PC-9 (cell line): ENCODE results near the gene ITGB6. TPM values are rescaled to one million over a fixed set of nuclear protein-coding genes. Genes with fewer than 3 reads are reported as not detected.
A peak's percentile ranks its signal among the peaks of the same experiment; 100 is the strongest.

Source experiments
- BruUV-seq: library from RNA; stranded (reverse); fragments of 400-500 nt; replicated peaks from 2 replicates; lab custom pipeline; 2021; lab: Mats Ljungman, UMichigan
- CTCF ChIA-PET: fragments of 300-600 bp; sonication (Branson Sonifier 250); formaldehyde crosslinking; loops from one replicate; lab custom pipeline; 2022; ENCODE audit warnings: antibody characterized with exemption; lab: Charles Lee
- POLR2A ChIA-PET: fragments of 300-600 bp; sonication (Branson Sonifier 250); formaldehyde crosslinking; loops from one replicate; lab custom pipeline; 2022; ENCODE audit warnings: antibody characterized with exemption; ENCODE audit not compliant: unreplicated experiment; lab: Charles Lee
- DNase-seq, 2 experiments: peaks; one replicate each; pipeline versions ENCODE4 v3.0.0 to v3.0.0-alpha.2; 2015 to 2022; ENCODE audit warnings: mixed read lengths in 1 of 2
- H2AFZ ChIP-seq: fragments of 200-600 bp; sonication (generic); 2 replicates; pipeline ENCODE4 v1.8.1; 2017; ENCODE audit warnings: antibody characterized with exemption
- H3F3A ChIP-seq: fragments of 200-600 bp; sonication (generic); 2 replicates; pipeline ENCODE4 v1.8.1; 2017; ENCODE audit warnings: antibody characterized with exemption, mild to moderate bottlenecking, low read depth; ENCODE audit not compliant: insufficient read depth
- H3K27ac ChIP-seq: fragments of 200-600 bp; sonication (generic); 2 replicates; pipeline ENCODE4 v1.6.1; 2016; ENCODE audit warnings: mixed run types
- H3K27me3 ChIP-seq: fragments of 200-600 bp; sonication (generic); 2 replicates; pipeline ENCODE4 v1.6.1; 2016; ENCODE audit warnings: low read depth, mixed run types; ENCODE audit not compliant: insufficient read depth
- H3K36me3 ChIP-seq: fragments of 200-600 bp; sonication (generic); 2 replicates; pipeline ENCODE4 v1.6.1; 2016; ENCODE audit warnings: low read depth, mixed run types
- H3K4me1 ChIP-seq: fragments of 200-600 bp; sonication (generic); replicated peaks from 2 replicates; pipeline ENCODE4 v1.6.1; 2016; ENCODE audit warnings: mixed run types; ENCODE audit not compliant: insufficient read depth
- H3K4me2 ChIP-seq: fragments of 200-600 bp; sonication (generic); 2 replicates; pipeline ENCODE4 v1.6.1; 2017; ENCODE audit warnings: mixed run types
- H3K4me3 ChIP-seq: fragments of 200-600 bp; sonication (generic); 2 replicates; pipeline ENCODE4 v1.6.1; 2016; ENCODE audit warnings: mixed run types
- H3K79me2 ChIP-seq: fragments of 200-600 bp; sonication (generic); 2 replicates; pipeline ENCODE4 v1.6.1; 2017; ENCODE audit warnings: low read depth, mixed run types
- H3K9me2 ChIP-seq: fragments of 200-600 bp; sonication (generic); 2 replicates; pipeline ENCODE4 v1.8.1; 2017; ENCODE audit warnings: mild to moderate bottlenecking; ENCODE audit not compliant: insufficient read depth
- H3K9me3 ChIP-seq: fragments of 200-600 bp; sonication (generic); 2 replicates; pipeline ENCODE4 v1.8.1; 2016; ENCODE audit warnings: low read depth; ENCODE audit not compliant: insufficient read depth
- H4K20me1 ChIP-seq: fragments of 200-600 bp; sonication (generic); 2 replicates; pipeline ENCODE4 v1.8.1; 2017; ENCODE audit not compliant: insufficient read depth
- EZH2 ChIP-seq: fragments of 200-600 bp; sonication (generic); IDR thresholded peaks from 2 replicates; pipeline ENCODE4 v1.8.0; 2017; ENCODE audit warnings: antibody characterized with exemption, low read depth
- intact Hi-C: fragments of 100-400 bp; cut with micrococcal nuclease; formaldehyde crosslinking; loops from one replicate; pipeline ENCODE4 v1.10.0; 2022; ENCODE audit not compliant: unreplicated experiment
- total RNA-seq: library from RNA; stranded (reverse); gene quantifications from 2 replicates; pipeline ENCODE4 v1.2.3, GENCODE V29; 2021
- TF ChIP-seq, protein P1 (sequence below): fragments of 200-600 bp; sonication (generic); conservative IDR thresholded peaks from 2 replicates; pipeline ENCODE4 v1.6.1; 2017; ENCODE audit warnings: mixed run types, antibody characterized with exemption, mild to moderate bottlenecking, moderate library complexity

Gene ITGB6
- total RNA-seq, 1 experiment from 2014 or later, result 24.3 TPM

- H3K9me3 ChIP-seq, result no peaks in the 10 kb centered on the region
- DNase-seq, result no peak
- H3K79me2 ChIP-seq, result no peaks in the 10 kb centered on the region
- peaks cover 14% of the 10 kb centered on the region; the same call in 1 of the 2 replicates for H3K36me3 ChIP-seq
- H3K9me2 ChIP-seq, result no peaks in the 10 kb centered on the region
- TF ChIP-seq, protein P1, sequence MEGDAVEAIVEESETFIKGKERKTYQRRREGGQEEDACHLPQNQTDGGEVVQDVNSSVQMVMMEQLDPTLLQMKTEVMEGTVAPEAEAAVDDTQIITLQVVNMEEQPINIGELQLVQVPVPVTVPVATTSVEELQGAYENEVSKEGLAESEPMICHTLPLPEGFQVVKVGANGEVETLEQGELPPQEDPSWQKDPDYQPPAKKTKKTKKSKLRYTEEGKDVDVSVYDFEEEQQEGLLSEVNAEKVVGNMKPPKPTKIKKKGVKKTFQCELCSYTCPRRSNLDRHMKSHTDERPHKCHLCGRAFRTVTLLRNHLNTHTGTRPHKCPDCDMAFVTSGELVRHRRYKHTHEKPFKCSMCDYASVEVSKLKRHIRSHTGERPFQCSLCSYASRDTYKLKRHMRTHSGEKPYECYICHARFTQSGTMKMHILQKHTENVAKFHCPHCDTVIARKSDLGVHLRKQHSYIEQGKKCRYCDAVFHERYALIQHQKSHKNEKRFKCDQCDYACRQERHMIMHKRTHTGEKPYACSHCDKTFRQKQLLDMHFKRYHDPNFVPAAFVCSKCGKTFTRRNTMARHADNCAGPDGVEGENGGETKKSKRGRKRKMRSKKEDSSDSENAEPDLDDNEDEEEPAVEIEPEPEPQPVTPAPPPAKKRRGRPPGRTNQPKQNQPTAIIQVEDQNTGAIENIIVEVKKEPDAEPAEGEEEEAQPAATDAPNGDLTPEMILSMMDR, result no peak
- no peak for TF ChIP-seq EZH2
- no TSS peak for BruUV-seq
- no peaks in the 10 kb centered on the region for H4K20me1 ChIP-seq
- intact Hi-C loops, result loop anchor here (5.0 to 10.0 kb wide), 3 partner anchors 160 to 880 kb away; partner anchors contain the start of gene RBMS1
- H3F3A ChIP-seq, result peaks cover 7% of the 10 kb centered on the region; the same call in 1 of the 2 replicates
- H3K4me2 ChIP-seq, result no peak overlapping the region
- no peak overlapping the region for H3K27ac ChIP-seq
- POLR2A ChIA-PET, result interaction anchor here (0.7 kb wide), 1 partner anchor 380 kb away, joined by 8 read pairs; no protein-coding TSS in a partner anchor
- H3K4me3 ChIP-seq, result no peak overlapping the region
- H2AFZ ChIP-seq, result no peak overlapping the region
- no peaks in the 10 kb centered on the region for H3K27me3 ChIP-seq
- CTCF ChIA-PET, result no interaction called here
- H3K4me1 ChIP-seq, result no peaks in the 10 kb centered on the region
Measured at GRCh38 chr2:160111951-160112798, 87.9 kb downstream of the ITGB6 start.

DNA sequence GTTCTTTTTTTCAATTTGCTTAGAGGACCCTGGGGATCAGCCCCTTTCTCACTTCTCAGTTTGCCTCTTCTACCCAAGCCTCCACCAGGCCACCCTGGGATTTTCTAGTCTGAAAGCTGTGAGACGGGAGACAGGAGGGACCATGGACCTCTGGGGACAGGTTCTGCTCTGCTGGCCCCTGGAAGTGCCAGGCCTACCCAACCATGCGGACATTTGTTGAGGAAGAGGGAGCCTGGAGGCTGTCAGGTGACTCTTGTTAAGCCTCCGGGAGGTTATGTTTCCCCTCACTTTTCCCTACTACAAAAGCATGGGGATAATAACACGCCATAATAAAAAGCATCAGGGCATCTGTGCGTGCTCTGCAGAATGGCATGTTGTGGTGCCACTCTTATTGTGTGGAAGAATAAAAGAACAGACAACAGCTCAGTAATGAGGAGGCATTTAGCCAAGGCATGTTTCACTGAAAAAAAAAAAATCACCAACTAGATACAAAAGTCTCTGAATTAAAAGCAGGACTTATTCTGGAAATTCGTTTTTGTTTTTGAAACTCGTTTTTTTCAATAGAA is 89.3 kb downstream of the ITGB6 start:
- H4K20me1 ChIP-seq, result no peaks in the 10 kb centered on the region
- no peak for TF ChIP-seq EZH2
- TF ChIP-seq, protein P1, result no peak
- no peak overlapping the region for H3K27ac ChIP-seq
- DNase-seq, result no peak
- no peak overlapping the region for H3K4me2 ChIP-seq
- CTCF ChIA-PET, result interaction anchor here (0.5 to 1.4 kb wide), 3 partner anchors 159 to 953 kb away, joined by 4 to 5 read pairs (median 4); no protein-coding TSS in a partner anchor
- H3K9me3 ChIP-seq, result no peaks in the 10 kb centered on the region
- no peaks in the 10 kb centered on the region for H3K4me1 ChIP-seq
- peaks cover 7% of the 10 kb centered on the region; the same call in 1 of the 2 replicates for H3F3A ChIP-seq
- H2AFZ ChIP-seq, result no peak overlapping the region
- no peak overlapping the region for H3K4me3 ChIP-seq
- peaks cover 14% of the 10 kb centered on the region; the same call in 1 of the 2 replicates for H3K36me3 ChIP-seq
- POLR2A ChIA-PET, result no interaction called here
- intact Hi-C loops, result loop anchor here (1.0 to 10.0 kb wide), 4 partner anchors 162 to 882 kb away; partner anchors contain the start of gene RBMS1
- no peaks in the 10 kb centered on the region for H3K27me3 ChIP-seq
- H3K79me2 ChIP-seq, result no peaks in the 10 kb centered on the region
- no peaks in the 10 kb centered on the region for H3K9me2 ChIP-seq
- BruUV-seq, result no TSS peak

DNA sequence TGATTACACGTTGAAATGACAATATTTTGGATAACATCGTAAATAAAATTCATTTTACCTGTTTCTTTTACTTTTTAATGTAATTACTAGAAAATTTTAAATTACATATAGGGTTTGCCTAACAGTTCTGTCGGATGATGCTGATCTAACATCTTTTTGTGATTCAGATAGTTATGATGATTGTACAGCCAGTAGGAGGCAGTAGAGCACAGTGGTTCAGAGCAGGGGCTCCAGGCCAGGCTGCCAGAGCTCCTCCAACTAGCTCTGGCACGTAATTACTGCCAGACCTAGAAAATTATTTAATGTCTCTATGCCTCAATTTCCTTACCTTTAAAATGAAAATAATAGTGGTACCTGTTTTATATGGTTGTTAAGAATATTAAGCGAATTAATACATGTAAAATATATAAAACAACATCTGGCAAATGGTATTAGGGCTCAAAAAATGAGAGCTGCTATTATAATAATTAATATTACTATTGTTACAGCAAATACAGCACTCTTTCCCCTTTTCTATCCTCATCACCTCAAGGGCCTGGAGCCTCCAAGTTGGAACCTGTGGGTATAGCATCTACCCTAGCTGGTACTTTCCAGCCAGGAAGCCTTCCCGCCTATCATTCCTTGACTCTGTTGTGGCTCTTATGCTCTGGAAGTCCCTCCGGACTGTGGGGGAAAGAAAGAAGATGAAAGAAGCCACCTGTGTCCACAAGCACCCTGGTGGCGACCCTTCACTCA is 90.0 kb downstream of the ITGB6 start:
- no peak overlapping the region for H3K27ac ChIP-seq

More for the DNA sequence above, 90.0 kb downstream of the ITGB6 start:
- no TSS peak for BruUV-seq
- H3K4me2 ChIP-seq, result no peak overlapping the region
- no peaks in the 10 kb centered on the region for H3K9me2 ChIP-seq
- H3K36me3 ChIP-seq, result peaks cover 14% of the 10 kb centered on the region; the same call in 1 of the 2 replicates
- H3K27me3 ChIP-seq, result no peaks in the 10 kb centered on the region
- H3K4me3 ChIP-seq, result no peak overlapping the region
- H2AFZ ChIP-seq, result no peak overlapping the region
- POLR2A ChIA-PET, result no interaction called here
- CTCF ChIA-PET, result interaction anchor here (0.5 to 1.4 kb wide), 3 partner anchors 160 to 954 kb away, joined by 4 to 5 read pairs (median 4); no protein-coding TSS in a partner anchor
- no peaks in the 10 kb centered on the region for H4K20me1 ChIP-seq
- H3K4me1 ChIP-seq, result no peaks in the 10 kb centered on the region
- DNase-seq, result peak in 1 of 2 experiments; percentile 46
- H3K9me3 ChIP-seq, result no peaks in the 10 kb centered on the region
- intact Hi-C loops, result loop anchor here (1.0 to 10.0 kb wide), 4 partner anchors 162 to 882 kb away; partner anchors contain the start of gene RBMS1
- H3K79me2 ChIP-seq, result no peaks in the 10 kb centered on the region
- TF ChIP-seq, protein P1, result peak; percentile 77
- no peak for TF ChIP-seq EZH2
- H3F3A ChIP-seq, result peaks cover 7% of the 10 kb centered on the region; the same call in 1 of the 2 replicates
